PC-3 (cell line): ENCODE measurements around the gene CSTPP1. TPM values are rescaled to one million over a fixed set of nuclear protein-coding genes. Genes with fewer than 3 reads are reported as not detected.

Source experiments
- ATAC-seq: fragments of 200-7000 bp; cut with Tn5 transposase; 2 replicates; pipeline ENCODE4 v1.9.1; 2020; ENCODE audit warnings: mild to moderate bottlenecking, moderate library complexity
- BruUV-seq: library from RNA; stranded (reverse); fragments of 400-500 nt; replicated peaks from 2 replicates; lab custom pipeline; 2021; lab: Mats Ljungman, UMichigan
- CTCF ChIA-PET: fragments of 300-600 bp; sonication (Branson Sonifier 250); formaldehyde crosslinking; loops from one replicate; lab custom pipeline; 2022; ENCODE audit warnings: antibody characterized with exemption; lab: Charles Lee
- POLR2A ChIA-PET: fragments of 300-600 bp; sonication (Branson Sonifier 250); formaldehyde crosslinking; loops from one replicate; lab custom pipeline; 2022; ENCODE audit warnings: antibody characterized with exemption; ENCODE audit not compliant: unreplicated experiment; lab: Charles Lee
- DNase-seq: peaks from one replicate; pipeline ENCODE4 v3.0.0-alpha.2; 2015
- H2AFZ ChIP-seq: fragments of 300-600 bp; sonication (generic); 2 replicates; pipeline ENCODE4 v1.6.0; 2016; ENCODE audit warnings: antibody characterized with exemption, low read length
- H3F3A ChIP-seq: fragments of 300-600 bp; sonication (generic); one replicate; pipeline ENCODE4 v1.6.0; 2017; ENCODE audit warnings: antibody characterized with exemption, low read length, control low read depth, mild to moderate bottlenecking; ENCODE audit not compliant: unreplicated experiment
- H3K27ac ChIP-seq: fragments of 300-600 bp; sonication (generic); 2 replicates; pipeline ENCODE4 v1.5.1; 2016; ENCODE audit warnings: mild to moderate bottlenecking, low read length
- H3K27me3 ChIP-seq: fragments of 300-600 bp; sonication (generic); 2 replicates; pipeline ENCODE4 v1.6.1; 2016; ENCODE audit warnings: low read length, mixed read lengths
- H3K36me3 ChIP-seq: fragments of 300-600 bp; sonication (generic); 2 replicates; pipeline ENCODE4 v1.6.1; 2016; ENCODE audit warnings: low read depth, mixed run types, low read length, mixed read lengths
- H3K4me1 ChIP-seq: fragments of 300-600 bp; sonication (generic); 2 replicates; pipeline ENCODE4 v1.5.1; 2016; ENCODE audit warnings: low read length; ENCODE audit not compliant: insufficient read depth
- H3K4me2 ChIP-seq: fragments of 300-600 bp; sonication (generic); 2 replicates; pipeline ENCODE4 v1.6.0; 2016; ENCODE audit warnings: low read length
- H3K4me3 ChIP-seq: fragments of 300-600 bp; sonication (generic); 2 replicates; pipeline ENCODE4 v1.5.1; 2016; ENCODE audit warnings: mild to moderate bottlenecking, low read length, mixed read lengths
- H3K79me2 ChIP-seq: fragments of 300-600 bp; sonication (generic); 2 replicates; pipeline ENCODE4 v1.6.1; 2017; ENCODE audit warnings: low read length, mixed read lengths
- H3K9ac ChIP-seq: fragments of 300-600 bp; sonication (generic); 2 replicates; pipeline ENCODE4 v1.6.0; 2016; ENCODE audit warnings: mild to moderate bottlenecking, low read length
- H3K9me2 ChIP-seq: fragments of 300-600 bp; sonication (generic); replicated peaks from 2 replicates; pipeline ENCODE4 v1.6.1; 2016; ENCODE audit warnings: mixed run types, low read length, mixed read lengths
- H3K9me3 ChIP-seq: fragments of 300-600 bp; sonication (generic); 2 replicates; pipeline ENCODE4 v1.6.1; 2016; ENCODE audit warnings: low read length, mixed read lengths
- H4K20me1 ChIP-seq: fragments of 300-600 bp; sonication (generic); 2 replicates; pipeline ENCODE4 v1.6.1; 2016; ENCODE audit warnings: low read length, mixed read lengths
- CTCF ChIP-seq: fragments of 300-600 bp; sonication (generic); conservative IDR thresholded peaks from 2 replicates; pipeline ENCODE4 v1.5.1; 2017; ENCODE audit warnings: antibody characterized with exemption, low read depth, mild to moderate bottlenecking, low read length
- EZH2 ChIP-seq: fragments of 300-600 bp; sonication (generic); IDR thresholded peaks from one replicate; pipeline ENCODE4 v1.6.1; 2017; ENCODE audit warnings: antibody characterized with exemption, mild to moderate bottlenecking, low read length; ENCODE audit not compliant: unreplicated experiment
- EZH2phosphoT487 ChIP-seq: fragments of 300-600 bp; sonication (generic); IDR thresholded peaks from 2 replicates; pipeline ENCODE4 v1.6.1; 2018; ENCODE audit warnings: mild to moderate bottlenecking, antibody characterized with exemption, low read length, borderline replicate concordance
- intact Hi-C: fragments of 100-400 bp; cut with micrococcal nuclease; formaldehyde crosslinking; loops from 2 replicates; pipeline ENCODE4 v1.9.0; 2023
- total RNA-seq: library from RNA; depleted of rRNA; stranded (reverse); fragments of >200 nt; gene quantifications from 2 replicates; pipeline ENCODE4 v1.2.3, GENCODE V29; 2014

Gene CSTPP1
- total RNA-seq, 1 experiment from 2014 or later = 21.7 TPM

- H3K27ac ChIP-seq = no peak overlapping the region
- POLR2A ChIA-PET = no interaction called here
- intact Hi-C loops = no loop called here
- DNase-seq = no peak
- BruUV-seq = no TSS peak
- 0 out of 2 replicates have a peak, but pooled peaks cover 8% of the 10 kb centered on the region for H3K4me1 ChIP-seq
- peaks cover 19% of the 10 kb centered on the region; the same call in 1 of the 2 replicates for H3K36me3 ChIP-seq
- peaks cover 46% of the 10 kb centered on the region for H3K79me2 ChIP-seq
- TF ChIP-seq CTCF (no peak), EZH2 (no peak), EZH2phosphoT487 (no peak)
- no peaks in the 10 kb centered on the region for H3K9me2 ChIP-seq
- no peaks in the 10 kb centered on the region for H3F3A ChIP-seq
- no peak overlapping the region for H3K9ac ChIP-seq
- no peak overlapping the region for H3K4me2 ChIP-seq
- ATAC-seq = no peak
- no peak overlapping the region for H3K4me3 ChIP-seq
- no peak overlapping the region for H2AFZ ChIP-seq
- H3K27me3 ChIP-seq = no peaks in the 10 kb centered on the region
- CTCF ChIA-PET = interaction anchor here (0.6 to 1.5 kb wide), 6 partner anchors 35 to 275 kb away, joined by 3 to 8 read pairs (median 6); partner anchors contain the start of gene DDB2
- no peaks in the 10 kb centered on the region for H3K9me3 ChIP-seq
- H4K20me1 ChIP-seq = no peaks in the 10 kb centered on the region
These were observed 242.4 kb downstream of the CSTPP1 start for GRCh38 chr11:47178737-47179654.

GRCh38 chr11:47179655-47179991 is 243.1 kb downstream of the CSTPP1 start:
- no TSS peak for BruUV-seq
- H3K9ac ChIP-seq = no peak overlapping the region
- DNase-seq (peak; percentile 53), ATAC-seq (peak; percentile 10; the same call in 1 of the 2 replicates)
- H3K4me2 ChIP-seq = no peak overlapping the region
- no peaks in the 10 kb centered on the region for H3K27me3 ChIP-seq
- peak; percentile 69 for TF ChIP-seq CTCF
- TF ChIP-seq EZH2phosphoT487 = no peak
- peaks cover 17% of the 10 kb centered on the region; the same call in 1 of the 2 replicates for H3K36me3 ChIP-seq
- H3K27ac ChIP-seq = no peak overlapping the region
- intact Hi-C loops = no loop called here
- no peaks in the 10 kb centered on the region for H3K9me2 ChIP-seq
- no peaks in the 10 kb centered on the region for H3F3A ChIP-seq
- H3K9me3 ChIP-seq = no peaks in the 10 kb centered on the region
- no peaks in the 10 kb centered on the region for H4K20me1 ChIP-seq
- H3K4me3 ChIP-seq = no peak overlapping the region
- H3K79me2 ChIP-seq = peaks cover 47% of the 10 kb centered on the region
- 0 out of 2 replicates have a peak, but pooled peaks cover 14% of the 10 kb centered on the region for H3K4me1 ChIP-seq
- H2AFZ ChIP-seq = no peak overlapping the region
- CTCF ChIA-PET = interaction anchor here (0.6 to 1.4 kb wide), 4 partner anchors 35 to 263 kb away, joined by 3 to 7 read pairs (median 6); partner anchors contain the start of gene DDB2
- POLR2A ChIA-PET = no interaction called here
